ENCODE data around the gene SHE.

DNA sequence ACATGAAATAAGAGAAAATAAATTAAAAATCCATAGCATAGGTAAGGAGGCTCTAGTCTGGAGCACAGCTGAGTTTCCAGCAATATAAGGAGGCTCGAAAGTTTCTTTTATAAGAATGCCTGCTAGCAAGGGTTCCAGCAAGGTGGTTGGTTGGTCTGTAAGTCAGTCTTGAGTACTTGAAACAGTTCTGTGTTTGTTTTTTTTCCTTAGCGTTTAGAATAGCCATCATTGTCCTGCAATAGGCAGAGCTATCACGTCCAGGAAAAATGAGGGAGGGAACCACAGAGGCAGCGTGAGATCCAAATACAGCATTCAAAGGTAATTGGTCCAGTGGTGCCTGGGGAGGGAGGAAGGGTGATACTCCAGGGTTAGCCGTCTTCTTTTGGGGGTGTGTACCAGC, 47.9 kb upstream of the SHE start:
- TF ChIP-seq NANOG (IDR thresholded peaks at IDR 0.05; ENCODE audit: borderline replicate concordance) (no peak), EZH2 (IDR thresholded peaks at IDR 0.05; ENCODE audit: low read depth, unreplicated experiment) (no peak), CREB1 (CRISPR knock-in tag; IDR thresholded peaks at IDR 0.05; ENCODE audit: low read depth) (no peak)
- TF ChIP-seq, protein P1, sequence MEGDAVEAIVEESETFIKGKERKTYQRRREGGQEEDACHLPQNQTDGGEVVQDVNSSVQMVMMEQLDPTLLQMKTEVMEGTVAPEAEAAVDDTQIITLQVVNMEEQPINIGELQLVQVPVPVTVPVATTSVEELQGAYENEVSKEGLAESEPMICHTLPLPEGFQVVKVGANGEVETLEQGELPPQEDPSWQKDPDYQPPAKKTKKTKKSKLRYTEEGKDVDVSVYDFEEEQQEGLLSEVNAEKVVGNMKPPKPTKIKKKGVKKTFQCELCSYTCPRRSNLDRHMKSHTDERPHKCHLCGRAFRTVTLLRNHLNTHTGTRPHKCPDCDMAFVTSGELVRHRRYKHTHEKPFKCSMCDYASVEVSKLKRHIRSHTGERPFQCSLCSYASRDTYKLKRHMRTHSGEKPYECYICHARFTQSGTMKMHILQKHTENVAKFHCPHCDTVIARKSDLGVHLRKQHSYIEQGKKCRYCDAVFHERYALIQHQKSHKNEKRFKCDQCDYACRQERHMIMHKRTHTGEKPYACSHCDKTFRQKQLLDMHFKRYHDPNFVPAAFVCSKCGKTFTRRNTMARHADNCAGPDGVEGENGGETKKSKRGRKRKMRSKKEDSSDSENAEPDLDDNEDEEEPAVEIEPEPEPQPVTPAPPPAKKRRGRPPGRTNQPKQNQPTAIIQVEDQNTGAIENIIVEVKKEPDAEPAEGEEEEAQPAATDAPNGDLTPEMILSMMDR (conservative IDR thresholded peaks at IDR 0.05; ENCODE audit: low read depth in 2 of 2), result no peak
